ENCODE results near the gene RPLP1.

DNA sequence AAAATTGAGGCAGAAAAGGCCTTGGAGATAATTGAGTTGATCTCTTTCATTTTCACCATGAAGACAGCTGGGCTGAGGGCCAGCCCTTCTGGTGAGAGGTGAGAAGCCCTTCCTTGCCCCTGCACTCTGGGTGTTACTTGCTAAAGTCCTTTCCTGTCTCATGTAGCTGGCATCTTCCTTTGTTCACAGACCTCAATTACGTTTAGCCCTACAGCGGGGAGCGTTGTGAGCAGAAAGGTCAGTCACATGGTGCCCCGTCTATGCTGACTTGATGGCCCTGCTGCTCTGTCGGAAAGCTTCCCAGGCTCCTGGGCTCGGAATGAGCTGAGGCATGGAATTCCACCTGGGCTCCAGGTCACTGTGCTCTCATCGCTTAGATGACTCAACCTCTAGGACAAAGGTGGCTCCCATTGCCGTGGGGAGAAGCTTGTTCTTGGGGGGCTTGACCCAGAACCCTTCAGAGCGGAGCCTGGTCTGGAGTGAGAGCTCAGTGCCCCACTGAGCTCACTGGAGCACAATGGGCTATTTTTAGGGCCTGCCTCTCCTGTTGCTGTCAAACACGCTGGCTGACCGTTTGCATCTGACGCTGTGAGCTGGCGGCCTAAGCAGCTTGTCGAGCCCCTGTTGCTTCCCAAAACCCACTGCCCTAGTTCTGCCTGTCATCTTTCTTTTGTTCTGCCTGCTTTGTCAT, 47.0 kb downstream of the RPLP1 start:
- TF ChIP-seq POLR2A (IDR thresholded peaks at IDR 0.05; ENCODE audit: low read depth, low read length): no peak
- no peak for TF ChIP-seq POLR2AphosphoS5 (IDR thresholded peaks at IDR 0.05; ENCODE audit: low read depth, low read length)
- no peak for TF ChIP-seq TAF1 (IDR thresholded peaks at IDR 0.05; ENCODE audit: borderline replicate concordance, low read depth, low read length)
